Cardiac muscle cell (in vitro differentiated cells and primary cell): ENCODE data around the gene ARHGAP33. TPM values are rescaled to one million over a fixed set of nuclear protein-coding genes. Genes with fewer than 3 reads are reported as not detected.
"Not testable (repeated sequence)": the region's sequence is repeated elsewhere in the genome, so short reads cannot be mapped to it uniquely, and the experiment has no call there.

Experiments used
- DNase-seq, 2 donors: peaks; one replicate each; pipeline versions ENCODE4 v3.0.0 to v3.0.0-alpha.2; 2010 to 2017; ENCODE audit warnings: low read depth in 1 of 2, low spot score in 1 of 2
- H3K27ac ChIP-seq: fragments of 200-600 bp; sonication (generic); 2 replicates; pipeline ENCODE4 v1.5.1; 2016
- H3K27me3 ChIP-seq: fragments of 200-600 bp; sonication (generic); 2 replicates; pipeline ENCODE4 v1.6.0; 2016; ENCODE audit warnings: control low read depth
- H3K36me3 ChIP-seq: fragments of 200-600 bp; sonication (generic); 2 replicates; pipeline ENCODE4 v1.5.1; 2016; ENCODE audit warnings: control low read depth
- H3K4me1 ChIP-seq: fragments of 200-600 bp; sonication (generic); 2 replicates; pipeline ENCODE4 v1.8.1; 2017; ENCODE audit warnings: low read depth, mild to moderate bottlenecking, mixed run types
- H3K4me3 ChIP-seq: fragments of 200-600 bp; sonication (generic); 2 replicates; pipeline ENCODE4 v1.5.1; 2016; ENCODE audit warnings: mild to moderate bottlenecking
- H3K9me3 ChIP-seq: fragments of 200-600 bp; sonication (generic); 2 replicates; pipeline ENCODE4 v1.5.1; 2017; ENCODE audit warnings: low read depth, mild to moderate bottlenecking, control low read depth
- polyA plus RNA-seq: library from polyadenylated mRNA; unstranded; fragments of >200 nt; fragmentation: Nextera tagmentation; extraction: Ambion mirVana; gene quantifications from 2 replicates; pipeline ENCODE4 v1.2.1, GENCODE V29; 2016
- total RNA-seq: library from RNA; depleted of rRNA; stranded (reverse); fragments of >200 nt; gene quantifications from 2 replicates; pipeline ENCODE4 v1.2.3, GENCODE V29; 2016
- TF ChIP-seq, protein P1 (sequence below): IDR thresholded peaks from 2 replicates; pipeline ENCODE4 v1.5.1; 2012; ENCODE audit warnings: low read depth, mild to moderate bottlenecking, low read length

The ARHGAP33 gene
- total and polyA plus RNA-seq, 2 experiments from 2014 or later, result 16.1 to 47.4 TPM

DNA sequence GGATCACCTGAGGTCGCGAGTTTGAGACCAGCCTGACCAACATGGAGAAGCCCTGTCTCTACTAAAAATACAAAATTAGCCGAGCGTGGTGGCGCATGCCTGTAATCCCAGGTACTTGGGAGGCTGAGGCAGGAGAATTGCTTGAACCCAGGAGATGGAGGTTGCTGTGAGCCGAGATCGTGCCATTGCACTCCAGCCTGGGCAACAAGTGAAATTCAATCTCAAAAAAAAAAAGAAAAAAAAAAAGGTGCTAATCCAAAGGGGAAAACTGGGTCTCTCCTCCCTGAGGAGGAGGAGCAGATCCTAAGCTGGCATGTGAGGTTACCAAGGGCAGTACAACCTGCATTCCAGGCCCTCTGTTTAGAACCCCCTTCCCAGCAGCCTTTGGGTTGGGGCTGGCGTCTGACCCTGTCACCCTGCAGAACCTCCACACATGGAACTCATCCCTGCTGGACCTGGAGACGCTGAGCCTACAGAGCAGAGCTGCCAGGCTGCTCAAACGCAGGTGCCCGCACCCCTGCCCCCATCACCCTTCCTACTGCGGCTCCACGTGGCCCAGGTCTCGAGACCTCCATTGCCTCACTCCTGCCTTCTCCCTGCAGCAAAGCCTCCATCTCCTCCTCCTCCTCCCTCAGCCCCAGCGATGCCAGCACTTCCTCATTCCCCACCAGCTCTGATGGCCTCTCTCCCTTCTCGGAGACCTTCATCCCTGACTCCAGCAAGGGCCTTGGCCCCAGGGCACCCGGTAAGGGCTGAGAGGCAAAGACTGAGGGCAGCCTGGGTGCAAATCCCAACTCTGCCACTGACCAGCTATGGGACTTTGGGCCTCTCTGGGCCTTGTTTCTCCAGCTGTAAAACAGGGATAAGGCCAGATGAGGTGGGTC, 10.7 kb upstream of the ARHGAP33 start:
- H3K4me1 ChIP-seq, result peaks cover 5% of the 10 kb centered on the region
- H3K4me3 ChIP-seq, result no peak overlapping the region
- no peak overlapping the region for H3K27ac ChIP-seq
- H3K27me3 ChIP-seq, result no peaks in the 10 kb centered on the region
- no peak for DNase-seq
- no peaks in the 10 kb centered on the region for H3K9me3 ChIP-seq
- TF ChIP-seq, protein P1, sequence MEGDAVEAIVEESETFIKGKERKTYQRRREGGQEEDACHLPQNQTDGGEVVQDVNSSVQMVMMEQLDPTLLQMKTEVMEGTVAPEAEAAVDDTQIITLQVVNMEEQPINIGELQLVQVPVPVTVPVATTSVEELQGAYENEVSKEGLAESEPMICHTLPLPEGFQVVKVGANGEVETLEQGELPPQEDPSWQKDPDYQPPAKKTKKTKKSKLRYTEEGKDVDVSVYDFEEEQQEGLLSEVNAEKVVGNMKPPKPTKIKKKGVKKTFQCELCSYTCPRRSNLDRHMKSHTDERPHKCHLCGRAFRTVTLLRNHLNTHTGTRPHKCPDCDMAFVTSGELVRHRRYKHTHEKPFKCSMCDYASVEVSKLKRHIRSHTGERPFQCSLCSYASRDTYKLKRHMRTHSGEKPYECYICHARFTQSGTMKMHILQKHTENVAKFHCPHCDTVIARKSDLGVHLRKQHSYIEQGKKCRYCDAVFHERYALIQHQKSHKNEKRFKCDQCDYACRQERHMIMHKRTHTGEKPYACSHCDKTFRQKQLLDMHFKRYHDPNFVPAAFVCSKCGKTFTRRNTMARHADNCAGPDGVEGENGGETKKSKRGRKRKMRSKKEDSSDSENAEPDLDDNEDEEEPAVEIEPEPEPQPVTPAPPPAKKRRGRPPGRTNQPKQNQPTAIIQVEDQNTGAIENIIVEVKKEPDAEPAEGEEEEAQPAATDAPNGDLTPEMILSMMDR, result no peak
- H3K36me3 ChIP-seq, result no peaks in the 10 kb centered on the region

DNA sequence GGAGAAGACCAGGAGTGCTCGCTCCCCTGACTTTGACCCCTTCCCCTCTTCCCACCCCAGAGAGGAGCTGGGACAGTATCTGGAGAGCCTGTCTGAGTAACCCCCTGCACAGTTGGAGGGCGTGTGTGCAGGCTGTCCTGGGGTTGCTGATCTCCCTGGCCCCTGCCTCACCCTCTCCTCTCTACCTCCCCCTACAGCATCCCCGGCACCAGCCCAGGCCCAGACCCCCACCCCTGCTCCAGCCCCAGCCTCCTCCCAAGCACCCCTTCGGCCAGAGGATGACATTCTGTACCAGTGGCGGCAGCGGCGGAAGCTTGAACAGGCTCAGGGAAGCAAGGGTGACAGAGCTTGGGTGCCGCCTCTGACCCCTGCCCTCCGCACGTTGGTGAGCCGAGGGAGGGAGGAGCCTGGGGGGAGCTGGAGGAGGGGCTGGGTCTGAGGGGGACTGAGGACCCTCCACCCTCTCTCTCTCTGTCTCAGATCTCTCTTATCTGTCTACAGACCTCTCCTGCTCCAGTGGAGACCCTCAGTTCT, 8.7 kb upstream of the ARHGAP33 start:
- H3K9me3 ChIP-seq, result no peaks in the 10 kb centered on the region
- H3K36me3 ChIP-seq, result no peaks in the 10 kb centered on the region
- no peak for DNase-seq
- H3K4me1 ChIP-seq, result peaks cover 5% of the 10 kb centered on the region
- H3K27ac ChIP-seq, result no peak overlapping the region
- TF ChIP-seq, protein P1, result no peak
- no peaks in the 10 kb centered on the region for H3K27me3 ChIP-seq
- H3K4me3 ChIP-seq, result no peak overlapping the region

DNA sequence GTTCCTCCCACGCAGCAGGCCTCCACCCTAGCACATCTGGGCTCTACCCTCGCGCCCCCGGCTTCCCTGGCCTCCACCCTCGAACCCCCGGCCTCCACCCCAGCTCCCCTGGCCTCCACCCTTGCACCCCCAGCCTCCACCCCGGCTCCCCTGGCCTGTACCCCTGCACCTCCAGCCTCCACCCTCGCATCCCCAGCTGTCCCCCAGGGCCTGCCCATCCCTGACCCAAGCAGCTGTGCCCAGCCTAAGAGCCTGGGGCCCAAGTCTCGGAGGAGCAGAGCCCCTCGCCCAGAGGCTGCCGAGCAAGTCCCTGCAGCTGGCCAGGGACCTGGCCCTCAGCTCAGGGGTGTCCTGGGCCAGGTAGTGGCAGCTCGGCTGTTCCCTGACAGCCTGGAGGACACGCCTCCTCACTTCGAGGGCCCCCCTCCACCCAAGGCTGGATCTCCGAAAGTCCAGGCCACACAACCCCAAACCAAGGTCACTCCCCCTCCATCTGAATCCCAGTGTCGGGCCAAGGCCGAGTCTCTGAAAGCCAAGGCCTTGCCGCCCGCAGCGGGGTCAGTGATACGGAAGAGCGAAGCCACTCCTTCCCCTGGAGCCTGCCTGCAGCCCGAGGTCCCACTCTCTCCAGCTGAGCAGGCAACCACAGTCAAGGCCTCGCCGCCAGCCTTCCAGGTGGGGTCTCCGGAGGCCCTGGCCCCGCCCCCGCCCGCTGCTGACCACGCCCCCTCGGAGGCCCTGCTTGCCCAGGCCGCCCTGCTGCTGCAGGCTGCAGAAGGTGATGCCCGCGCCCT, 7.9 kb upstream of the ARHGAP33 start:
- H3K27me3 ChIP-seq, result no peaks in the 10 kb centered on the region
- no peaks in the 10 kb centered on the region for H3K9me3 ChIP-seq
- TF ChIP-seq, protein P1, result no peak
- peak overlapping the region; percentile 15 for H3K27ac ChIP-seq
- DNase-seq, result peak in 1 of 2 donors; percentile 82
- H3K36me3 ChIP-seq, result no peaks in the 10 kb centered on the region
- H3K4me3 ChIP-seq, result no peak overlapping the region
- H3K4me1 ChIP-seq, result peaks cover 5% of the 10 kb centered on the region

DNA sequence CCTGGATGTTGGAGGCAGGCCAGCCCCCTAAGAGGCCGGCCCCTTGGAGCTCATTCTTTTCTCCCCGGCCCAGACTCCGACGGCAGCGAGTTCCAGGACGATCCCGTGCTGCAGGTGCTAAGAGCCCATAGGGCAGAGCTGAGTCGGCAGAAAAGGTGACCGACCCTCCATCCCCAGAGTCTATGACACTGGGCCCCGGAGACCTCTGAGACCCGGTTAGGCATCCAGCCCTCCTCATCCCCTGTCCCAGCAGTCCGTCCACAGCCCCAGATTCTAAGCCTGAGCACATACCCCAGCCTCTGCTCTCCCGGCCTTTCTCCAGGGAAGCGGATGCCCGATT, 7.3 kb upstream of the ARHGAP33 start:
- H3K27me3 ChIP-seq, result no peaks in the 10 kb centered on the region
- no peaks in the 10 kb centered on the region for H3K36me3 ChIP-seq
- DNase-seq, result no peak
- peaks cover 5% of the 10 kb centered on the region for H3K4me1 ChIP-seq
- no peak overlapping the region for H3K4me3 ChIP-seq
- peak overlapping the region; percentile 42 for H3K27ac ChIP-seq
- TF ChIP-seq, protein P1, result no peak
- H3K9me3 ChIP-seq, result no peaks in the 10 kb centered on the region

DNA sequence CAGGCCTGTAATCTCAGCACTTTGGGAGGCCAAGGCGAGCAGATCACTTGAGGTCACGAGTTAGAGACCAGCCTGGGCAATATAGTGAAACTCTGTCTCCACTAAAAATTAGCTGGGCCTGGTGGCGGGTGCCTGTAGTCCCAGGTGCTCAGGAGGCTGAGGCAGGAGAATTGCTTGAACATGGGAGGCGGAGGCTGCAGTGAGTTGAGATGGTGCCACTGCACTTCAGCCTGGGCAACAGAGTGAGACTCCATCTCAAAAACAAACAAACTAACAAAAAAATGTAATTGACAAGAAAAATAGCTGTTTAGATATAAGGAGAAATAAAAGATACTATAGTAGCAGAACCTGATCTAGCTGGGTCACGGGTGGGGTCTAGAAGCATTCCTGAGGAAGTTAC, 3.0 kb upstream of the ARHGAP33 start:
- not testable (repeated sequence) for H3K36me3 ChIP-seq, H3K27ac ChIP-seq, H3K27me3 ChIP-seq, DNase-seq, H3K4me1 ChIP-seq, H3K9me3 ChIP-seq, H3K4me3 ChIP-seq
